ENCODE measurements around the gene TLNRD1.

The TLNRD1 gene

GRCh38 chr15:81029414-81030300, 28.9 kb downstream of the TLNRD1 start:
- no peak for DNase-seq

DNA sequence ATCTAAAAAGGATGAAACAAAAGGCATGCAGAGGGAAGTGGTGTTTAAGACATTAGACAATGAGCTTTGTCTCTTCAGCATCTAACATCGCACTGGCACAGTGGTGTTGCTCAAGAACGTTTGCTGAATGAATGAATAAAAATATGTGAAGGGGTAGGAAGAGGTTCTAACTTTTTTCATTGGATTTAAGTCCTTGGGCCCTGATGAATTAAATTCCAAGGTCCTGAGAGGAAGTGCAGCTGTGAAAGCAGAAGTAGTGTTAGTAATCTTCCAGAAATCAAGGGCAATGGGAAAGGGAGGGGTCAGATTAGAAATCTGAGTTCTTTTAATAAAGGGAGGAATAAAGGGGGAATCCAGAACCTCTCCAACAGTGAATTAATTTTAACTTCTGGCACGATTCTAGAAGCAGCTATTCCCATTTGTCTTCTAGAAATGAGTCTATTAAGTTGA, 29.6 kb downstream of the TLNRD1 start:
- no peak for DNase-seq

- DNase-seq: no peak
Observed at GRCh38 chr15:81031203-81031602, 30.5 kb downstream of the TLNRD1 start.

DNA sequence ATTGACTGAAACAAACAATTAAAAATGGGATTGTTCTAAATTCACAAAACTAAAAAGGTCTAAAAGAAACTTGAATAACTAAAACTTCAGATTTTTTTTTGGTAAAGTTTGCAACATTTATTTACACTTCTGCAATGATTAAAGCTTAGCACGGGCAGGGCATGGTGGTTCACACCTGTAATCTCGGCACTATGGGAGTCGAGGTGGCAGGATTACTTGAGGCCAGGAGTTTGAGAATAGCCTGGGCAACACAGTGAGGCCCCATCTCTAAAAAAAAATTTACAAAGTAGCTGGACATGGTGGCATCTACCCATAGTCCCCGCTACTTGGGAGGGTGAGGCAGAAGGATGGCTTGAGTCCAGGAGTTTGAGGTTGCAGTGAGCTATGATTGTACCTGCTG, 31.6 kb downstream of the TLNRD1 start:
- DNase-seq: no peak

GRCh38 chr15:81032818-81033217, 32.1 kb downstream of the TLNRD1 start:
- no peak for DNase-seq

- DNase-seq: no peak
Observed at GRCh38 chr15:81033508-81033907, 32.8 kb downstream of the TLNRD1 start.

DNA sequence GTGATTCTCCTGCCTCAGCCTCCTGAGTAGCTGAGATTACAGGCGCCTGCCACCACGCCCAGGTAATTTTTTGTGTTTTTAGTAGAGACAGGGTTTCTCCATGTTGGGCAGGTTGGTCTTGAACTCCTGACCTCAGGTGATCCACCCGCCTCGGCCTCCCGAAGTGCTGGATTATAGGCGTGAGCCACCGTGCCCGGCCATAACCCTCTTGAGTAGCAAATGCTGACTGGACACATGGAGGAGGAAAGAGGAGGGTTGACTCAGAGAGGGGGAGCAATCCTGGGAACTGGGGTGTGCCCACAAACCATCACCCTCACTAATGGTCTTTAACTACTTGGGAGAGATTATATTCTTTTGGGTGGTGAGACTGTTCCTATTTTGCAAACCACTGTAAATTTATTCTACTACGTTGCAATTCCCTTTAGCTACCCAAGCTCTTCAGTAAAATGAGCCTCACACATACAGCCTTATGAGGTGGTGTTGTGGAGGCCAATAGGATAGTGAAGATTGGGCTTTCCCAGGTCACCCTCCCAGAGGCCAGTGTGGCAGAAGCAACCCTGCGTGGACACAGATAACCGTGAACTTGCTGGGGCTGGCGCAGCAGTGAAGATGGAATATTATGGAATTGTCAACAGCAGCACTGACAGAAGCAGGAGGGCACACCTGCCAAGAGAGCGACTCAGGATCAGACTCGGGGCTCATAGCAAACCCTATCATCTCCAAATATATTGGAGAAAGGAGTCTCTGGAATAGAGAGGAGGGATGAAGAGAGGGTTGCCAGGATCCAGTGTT, 37.4 kb downstream of the TLNRD1 start:
- DNase-seq: no peak

DNA sequence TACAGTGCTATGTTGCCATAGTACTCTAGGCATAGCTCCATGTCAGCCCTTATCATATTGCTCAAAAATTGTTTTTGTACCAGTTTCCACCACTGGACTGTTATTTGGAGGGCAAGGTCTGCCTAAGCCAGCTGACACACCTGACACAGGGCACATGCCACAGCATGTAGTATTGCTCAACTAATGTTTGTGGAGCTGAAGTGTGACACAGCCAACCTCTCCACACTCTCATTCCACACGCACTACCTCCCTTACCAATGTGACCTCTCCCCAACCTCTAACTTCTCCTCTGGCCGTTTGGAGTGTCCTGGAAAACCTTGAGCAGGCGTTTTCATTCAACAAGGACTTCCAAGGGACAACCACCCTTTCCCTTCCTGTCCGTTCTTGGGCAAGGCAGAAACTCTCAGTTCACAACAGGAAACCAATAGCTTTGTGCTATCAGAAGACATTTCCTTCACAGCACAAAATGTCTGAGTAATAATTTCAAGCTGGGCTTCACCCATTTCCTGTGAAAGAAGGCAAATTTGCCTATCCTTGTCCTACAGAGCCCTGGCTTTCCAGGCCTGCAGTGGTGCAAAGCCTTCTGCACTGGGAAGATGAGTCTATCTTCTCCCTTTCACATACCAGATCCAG, 38.4 kb downstream of the TLNRD1 start:
- DNase-seq: no peak

GRCh38 chr15:81040757-81041156, 40.0 kb downstream of the TLNRD1 start:
- no peak for DNase-seq

DNA sequence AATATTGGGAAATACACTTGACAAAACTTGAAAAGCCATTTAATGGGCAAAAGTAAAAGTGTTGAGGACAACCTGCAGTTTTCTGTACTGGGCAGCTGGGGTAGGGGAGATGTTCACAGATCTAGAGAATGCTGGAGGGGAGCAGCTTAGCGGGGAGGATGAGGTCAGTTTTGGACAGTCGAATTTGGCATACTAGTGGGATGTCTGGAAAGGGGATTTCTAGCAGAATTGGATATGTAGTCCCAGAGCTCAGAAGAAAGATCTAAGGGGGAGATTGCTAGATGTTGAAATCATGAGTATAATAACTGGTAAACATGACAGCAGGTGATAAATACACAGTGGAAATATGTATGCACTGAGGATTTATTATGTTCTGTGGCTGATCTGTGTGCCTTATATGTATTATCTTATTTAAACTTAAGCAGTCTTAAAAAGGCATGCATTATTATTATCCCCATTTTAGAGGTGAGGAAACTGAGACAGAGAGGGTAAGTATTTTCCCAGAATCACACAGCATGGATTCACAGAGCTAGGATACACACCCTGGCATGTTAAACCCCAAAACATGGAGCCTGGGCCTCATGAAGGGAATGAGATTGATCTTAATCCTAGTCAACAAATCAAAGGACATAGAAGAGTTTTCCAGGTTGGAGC, 42.7 kb downstream of the TLNRD1 start:
- no peak for DNase-seq

- no peak for DNase-seq
Observed at GRCh38 chr15:81043935-81044575, 43.3 kb downstream of the TLNRD1 start.

- DNase-seq: no peak
Observed at GRCh38 chr15:81046290-81046689, 45.6 kb downstream of the TLNRD1 start.

- no peak for DNase-seq
Observed at GRCh38 chr15:81047928-81048327, 47.2 kb downstream of the TLNRD1 start.

DNA sequence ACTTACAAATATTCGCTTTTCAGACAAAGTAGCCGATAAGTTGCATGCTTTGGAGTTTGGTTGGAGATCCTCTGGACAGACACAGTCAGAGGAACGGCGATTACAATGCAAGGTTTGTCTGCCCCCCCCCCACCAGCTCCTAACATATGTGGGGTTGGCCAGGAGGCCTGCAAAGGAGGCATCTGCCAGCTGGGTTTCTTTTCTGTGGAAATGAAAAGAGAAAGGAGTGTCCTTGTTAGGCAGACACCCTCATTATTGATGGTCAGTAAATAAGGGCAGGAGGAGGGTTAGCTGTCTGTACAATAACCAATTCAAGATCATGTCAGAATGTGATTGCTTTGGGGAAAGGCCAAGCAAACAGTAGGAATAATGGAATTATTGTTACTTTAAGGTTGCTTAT, 49.1 kb downstream of the TLNRD1 start:
- no peak for DNase-seq

- no peak for DNase-seq
Observed at GRCh38 chr15:81050259-81050658, 49.5 kb downstream of the TLNRD1 start.

DNA sequence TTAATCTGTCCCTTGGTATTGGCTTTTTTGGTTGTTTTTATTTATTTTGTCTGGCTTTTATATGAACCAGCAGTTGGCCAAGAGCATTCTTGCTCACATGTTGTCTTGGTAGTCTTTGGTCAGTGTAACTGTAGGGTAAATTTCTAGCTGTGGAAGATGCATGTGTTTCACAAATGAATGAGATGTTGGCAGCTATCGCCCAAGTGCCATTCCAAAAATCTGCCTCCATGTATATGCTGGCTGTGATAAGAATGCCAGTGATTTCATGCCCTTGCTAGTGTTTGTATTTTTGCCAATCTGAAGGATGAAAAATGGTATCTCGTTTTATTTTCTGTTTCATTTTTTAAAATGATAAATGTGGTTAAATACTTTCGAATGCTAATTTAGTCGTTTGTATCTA, 50.1 kb downstream of the TLNRD1 start:
- no peak for DNase-seq

GRCh38 chr15:81052046-81052445, 51.3 kb downstream of the TLNRD1 start:
- DNase-seq: no peak

- DNase-seq: no peak
Observed at GRCh38 chr15:81053621-81054020, 52.9 kb downstream of the TLNRD1 start.

DNA sequence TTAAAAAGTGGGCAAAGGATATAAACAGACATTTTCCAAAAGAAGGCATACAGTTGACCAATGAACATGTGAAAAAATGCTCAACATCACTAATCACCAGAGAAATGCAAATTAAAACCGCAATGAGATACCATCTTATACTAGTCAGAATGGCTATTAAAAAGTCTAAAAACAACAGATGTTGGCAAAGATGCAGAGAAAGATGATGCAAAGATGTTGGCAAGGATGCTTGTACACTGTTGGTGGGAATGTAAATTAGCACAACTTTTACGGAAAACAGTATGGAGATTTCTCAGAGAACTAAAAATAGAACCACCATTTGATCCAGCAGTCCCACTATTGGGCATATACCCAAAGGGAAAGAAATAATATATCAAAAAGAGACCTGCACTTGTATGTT, 53.5 kb downstream of the TLNRD1 start:
- no peak for DNase-seq

Data from T1000 (cell line).